IMR-90 (cell line): ENCODE measurements around the gene DACH1.

Source experiments
- CEBPB ChIP-seq: IDR thresholded peaks from 2 replicates; pipeline ENCODE4 v1.6.1; 2012; ENCODE audit warnings: low read depth, low read length, improper control_type of control experiment
- CHD1 ChIP-seq: IDR thresholded peaks from 2 replicates; pipeline ENCODE4 v1.6.1; 2012; ENCODE audit warnings: low read depth, low read length, improper control_type of control experiment
- CTCF ChIP-seq: conservative IDR thresholded peaks from 2 replicates; pipeline ENCODE4 v1.5.1; 2012; ENCODE audit warnings: mild to moderate bottlenecking, low read depth, low read length, improper control_type of control experiment
- FOS ChIP-seq: fragments of 150-350 bp; IDR thresholded peaks from 2 replicates; pipeline ENCODE4 v1.6.1; 2016; ENCODE audit warnings: low read depth, low read length
- MAFK ChIP-seq: IDR thresholded peaks from 2 replicates; pipeline ENCODE4 v1.6.1; 2012; ENCODE audit warnings: low read depth, low read length, improper control_type of control experiment
- MXI1 ChIP-seq: IDR thresholded peaks from 2 replicates; pipeline ENCODE4 v1.6.1; 2012; ENCODE audit warnings: low read depth, mild to moderate bottlenecking, low read length, moderate library complexity, borderline replicate concordance
- NFE2L2 ChIP-seq: fragments of 150-350 bp; IDR thresholded peaks from 2 replicates; pipeline ENCODE4 v1.6.1; 2016; ENCODE audit warnings: low read depth, mild to moderate bottlenecking, low read length
- POLR2A ChIP-seq: IDR thresholded peaks from 2 replicates; pipeline ENCODE4 v1.6.1; 2012; ENCODE audit warnings: mild to moderate bottlenecking, low read depth, low read length
- RAD21 ChIP-seq: IDR thresholded peaks from 2 replicates; pipeline ENCODE4 v1.6.1; 2012; ENCODE audit warnings: low read length, improper control_type of control experiment
- RFX5 ChIP-seq: IDR thresholded peaks from 2 replicates; pipeline ENCODE4 v1.8.0; 2012; ENCODE audit warnings: low read depth, mild to moderate bottlenecking, low read length, moderate library complexity
- SMC3 ChIP-seq: fragments of 150-350 bp; IDR thresholded peaks from 2 replicates; pipeline ENCODE4 v1.6.1; 2016; ENCODE audit warnings: low read depth, mild to moderate bottlenecking, antibody characterized with exemption, low read length, moderate library complexity
- USF2 ChIP-seq: fragments of 150-350 bp; IDR thresholded peaks from 2 replicates; pipeline ENCODE4 v1.6.1; 2017; ENCODE audit warnings: mild to moderate bottlenecking, antibody characterized with exemption, low read length, low read depth
- TF ChIP-seq, protein P1 (sequence below): fragments of 150-350 bp; IDR thresholded peaks from 2 replicates; pipeline ENCODE4 v1.6.1; 2016; ENCODE audit warnings: low read depth, mild to moderate bottlenecking, low read length, moderate library complexity, borderline replicate concordance

GRCh38 chr13:71632206-71632605, 234.8 kb downstream of the DACH1 start:
- TF ChIP-seq POLR2A (no peak), CTCF (no peak), RAD21 (no peak), CEBPB (no peak), MAFK (no peak), MXI1 (no peak), NFE2L2 (no peak), RFX5 (no peak), SMC3 (no peak), USF2 (no peak), CHD1 (no peak), FOS (no peak)
- TF ChIP-seq, protein P1, sequence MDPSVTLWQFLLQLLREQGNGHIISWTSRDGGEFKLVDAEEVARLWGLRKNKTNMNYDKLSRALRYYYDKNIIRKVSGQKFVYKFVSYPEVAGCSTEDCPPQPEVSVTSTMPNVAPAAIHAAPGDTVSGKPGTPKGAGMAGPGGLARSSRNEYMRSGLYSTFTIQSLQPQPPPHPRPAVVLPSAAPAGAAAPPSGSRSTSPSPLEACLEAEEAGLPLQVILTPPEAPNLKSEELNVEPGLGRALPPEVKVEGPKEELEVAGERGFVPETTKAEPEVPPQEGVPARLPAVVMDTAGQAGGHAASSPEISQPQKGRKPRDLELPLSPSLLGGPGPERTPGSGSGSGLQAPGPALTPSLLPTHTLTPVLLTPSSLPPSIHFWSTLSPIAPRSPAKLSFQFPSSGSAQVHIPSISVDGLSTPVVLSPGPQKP: no peak
